Colon (tissue), 2 donors: ENCODE results near the gene CDH22.

Source experiments
- FAIRE-seq: peaks from 2 replicates; lab custom pipeline; 2012; peaks lifted over from hg19 to GRCh38; lab: Jason Lieb, UNC
- donor health status: control.
- donor health status: control.

The CDH22 gene

GRCh38 chr20:46192376-46192944 lies 115.8 kb downstream of the CDH22 start:
- FAIRE-seq = no peak

GRCh38 chr20:46191611-46192010 lies 116.7 kb downstream of the CDH22 start:
- no peak for FAIRE-seq

GRCh38 chr20:46191168-46191540 lies 117.1 kb downstream of the CDH22 start:
- no peak for FAIRE-seq

GRCh38 chr20:46190478-46191167 lies 117.7 kb downstream of the CDH22 start:
- FAIRE-seq = no peak

GRCh38 chr20:46188866-46189541 lies 119.3 kb downstream of the CDH22 start:
- FAIRE-seq = no peak

GRCh38 chr20:46186210-46186609 lies 122.1 kb downstream of the CDH22 start:
- FAIRE-seq = no peak

GRCh38 chr20:46185353-46185752 lies 122.9 kb downstream of the CDH22 start:
- FAIRE-seq = no peak

- no peak for FAIRE-seq
Observed at GRCh38 chr20:46183768-46184167, 124.5 kb downstream of the CDH22 start.

- FAIRE-seq = no peak
Observed at GRCh38 chr20:46182276-46183200, 125.8 kb downstream of the CDH22 start.

- FAIRE-seq = no peak
Observed at GRCh38 chr20:46179862-46180261, 128.4 kb downstream of the CDH22 start.

GRCh38 chr20:46178891-46179290 lies 129.4 kb downstream of the CDH22 start:
- FAIRE-seq = no peak

GRCh38 chr20:46177768-46178167 lies 130.5 kb downstream of the CDH22 start:
- no peak for FAIRE-seq

- no peak for FAIRE-seq
Observed at GRCh38 chr20:46176739-46177378, 131.4 kb downstream of the CDH22 start.

GRCh38 chr20:46175127-46175494 lies 133.2 kb downstream of the CDH22 start:
- FAIRE-seq = no peak

- FAIRE-seq = no peak
Observed at GRCh38 chr20:46174469-46175126, 133.7 kb downstream of the CDH22 start.

- FAIRE-seq = no peak
Observed at GRCh38 chr20:46173652-46174468, 134.4 kb downstream of the CDH22 start.

- FAIRE-seq = no peak
Observed at GRCh38 chr20:46172961-46173536, 135.2 kb downstream of the CDH22 start.

- FAIRE-seq = no peak
Observed at GRCh38 chr20:46172455-46172854, 135.8 kb downstream of the CDH22 start.

GRCh38 chr20:46171909-46172308 lies 136.4 kb downstream of the CDH22 start:
- no peak for FAIRE-seq

GRCh38 chr20:46171476-46171875 lies 136.8 kb downstream of the CDH22 start:
- FAIRE-seq = no peak
